Suprapubic skin (tissue), 4 donors: ENCODE data around the gene ELMO1. TPM values are rescaled to one million over a fixed set of nuclear protein-coding genes. Genes with fewer than 3 reads are reported as not detected.

Experiments
- DNase-seq, 2 donors: peaks; one replicate each; pipeline ENCODE4 v3.0.0-alpha.2; 2019; ENCODE audit warnings: low spot score in 2 of 2
- H3K27ac ChIP-seq: fragments of 200-600 bp; sonication (generic); one replicate; pipeline ENCODE4 v1.5.1; 2019
- H3K27me3 ChIP-seq: fragments of 200-600 bp; sonication (generic); one replicate; pipeline ENCODE4 v1.5.1; 2019
- H3K36me3 ChIP-seq: fragments of 200-600 bp; sonication (generic); one replicate; pipeline ENCODE4 v1.5.1; 2019
- H3K4me1 ChIP-seq: fragments of 200-600 bp; sonication (generic); one replicate; pipeline ENCODE4 v1.5.1; 2019
- H3K4me3 ChIP-seq: fragments of 200-600 bp; sonication (generic); one replicate; pipeline ENCODE4 v1.5.1; 2019; ENCODE audit warnings: mild to moderate bottlenecking
- H3K9me3 ChIP-seq: fragments of 200-600 bp; sonication (generic); one replicate; pipeline ENCODE4 v1.5.1; 2019
- CTCF ChIP-seq, 2 donors: fragments of 200-600 bp in 1 of 2; fragments of 450-650 bp in 1 of 2; sonication (generic) in 1 of 2; IDR thresholded peaks; one replicate each; pipeline ENCODE4 v1.5.1; 2016 to 2019; ENCODE audit warnings: antibody characterized with exemption in 2 of 2, mild to moderate bottlenecking in 1 of 2, moderate library complexity in 1 of 2
- EP300 ChIP-seq: sonication (generic); formaldehyde crosslinking; IDR thresholded peaks from one replicate; pipeline ENCODE4 v1.6.1; 2017; ENCODE audit warnings: antibody characterized with exemption
- POLR2A ChIP-seq, 2 donors: fragments of 450-650 bp; IDR thresholded peaks; one replicate each; pipeline ENCODE4 v1.6.1; 2017; ENCODE audit warnings: antibody characterized with exemption in 2 of 2, mild to moderate bottlenecking in 2 of 2, moderate library complexity in 2 of 2
- POLR2AphosphoS5 ChIP-seq, 3 donors: sonication (generic); formaldehyde crosslinking; IDR thresholded peaks; one replicate each; pipeline ENCODE4 v1.6.1; 2017; ENCODE audit warnings: antibody characterized with exemption in 3 of 3
- WGBS: methylation state at CpG from one replicate; pipeline ENCODE4 v1.1.5; 2018; 5-methylcytosine and 5-hydroxymethylcytosine counted together
- total RNA-seq, 4 donors: library from RNA; depleted of rRNA; stranded (reverse); fragments of >200 nt; gene quantifications; one replicate each; pipeline ENCODE4 v1.1.0, GENCODE V29; 2016

Gene ELMO1
- total RNA-seq, 4 donors from 2014 or later: 9.8 to 49.6 (median 22.2) TPM

- DNase-seq: no peak
- no peak overlapping the region for H3K27ac ChIP-seq
- 67% methylated on average over 3 of the region's 3 CpGs for WGBS
- no peak overlapping the region for H3K4me3 ChIP-seq
- H3K4me1 ChIP-seq: no peaks in the 10 kb centered on the region
- H3K27me3 ChIP-seq: no peaks in the 10 kb centered on the region
- H3K36me3 ChIP-seq: no peaks in the 10 kb centered on the region
- TF ChIP-seq CTCF (IDR thresholded peaks at IDR 0.05): no peak
- H3K9me3 ChIP-seq: no peaks in the 10 kb centered on the region
These were observed 138.2 kb downstream of the ELMO1 start for GRCh38 chr7:37310327-37311080.

- Histone ChIP-seq H3K27me3 (no peaks in the 10 kb centered on the region), H3K27ac (no peak overlapping the region), H3K9me3 (no peaks in the 10 kb centered on the region), H3K4me1 (no peaks in the 10 kb centered on the region), H3K36me3 (no peaks in the 10 kb centered on the region), H3K4me3 (no peak overlapping the region)
- TF ChIP-seq CTCF (IDR thresholded peaks at IDR 0.05) (no peak), POLR2A (IDR thresholded peaks at IDR 0.05) (no peak), POLR2AphosphoS5 (IDR thresholded peaks at IDR 0.05) (no peak), EP300 (no peak)
- no peak for DNase-seq
- 92% methylated on average over 3 of the region's 3 CpGs for WGBS
These were observed 139.2 kb downstream of the ELMO1 start for GRCh38 chr7:37309493-37309892.

- no peak for DNase-seq
- no peak overlapping the region for H3K27ac ChIP-seq
- no peak for TF ChIP-seq POLR2AphosphoS5 (IDR thresholded peaks at IDR 0.05)
- TF ChIP-seq CTCF (IDR thresholded peaks at IDR 0.05): no peak
- TF ChIP-seq POLR2A (IDR thresholded peaks at IDR 0.05): no peak
- WGBS: 78% methylated on average over 3 of the region's 3 CpGs
- H3K27me3 ChIP-seq: no peaks in the 10 kb centered on the region
- H3K4me3 ChIP-seq: no peak overlapping the region
- no peaks in the 10 kb centered on the region for H3K9me3 ChIP-seq
- H3K36me3 ChIP-seq: no peaks in the 10 kb centered on the region
- no peaks in the 10 kb centered on the region for H3K4me1 ChIP-seq
These were observed 143.7 kb downstream of the ELMO1 start for GRCh38 chr7:37304921-37305320.

- DNase-seq: no peak
- H3K36me3 ChIP-seq: no peaks in the 10 kb centered on the region
- no peak overlapping the region for H3K27ac ChIP-seq
- no peaks in the 10 kb centered on the region for H3K27me3 ChIP-seq
- no peak overlapping the region for H3K4me3 ChIP-seq
- TF ChIP-seq EP300 (no peak), POLR2AphosphoS5 (IDR thresholded peaks at IDR 0.05) (no peak), CTCF (IDR thresholded peaks at IDR 0.05) (no peak), POLR2A (IDR thresholded peaks at IDR 0.05) (no peak)
- no peaks in the 10 kb centered on the region for H3K4me1 ChIP-seq
- no peaks in the 10 kb centered on the region for H3K9me3 ChIP-seq
These were observed 151.1 kb downstream of the ELMO1 start for GRCh38 chr7:37297546-37297945.

GRCh38 chr7:37295401-37295800, 153.3 kb downstream of the ELMO1 start:
- H3K9me3 ChIP-seq: no peaks in the 10 kb centered on the region
- no peak overlapping the region for H3K4me3 ChIP-seq
- no peaks in the 10 kb centered on the region for H3K36me3 ChIP-seq
- no peaks in the 10 kb centered on the region for H3K27me3 ChIP-seq
- no peak for DNase-seq
- TF ChIP-seq POLR2A (IDR thresholded peaks at IDR 0.05) (no peak), EP300 (no peak), CTCF (IDR thresholded peaks at IDR 0.05) (no peak), POLR2AphosphoS5 (IDR thresholded peaks at IDR 0.05) (no peak)
- H3K4me1 ChIP-seq: no peaks in the 10 kb centered on the region
- no peak overlapping the region for H3K27ac ChIP-seq
- 25% methylated on average over 1 of the region's 1 CpG for WGBS
